IMR-90 (cell line): ENCODE results near the gene MTG1. TPM values are rescaled to one million over a fixed set of nuclear protein-coding genes. Genes with fewer than 3 reads are reported as not detected.

Experiments
- ATAC-seq: fragments of 200-7000 bp; cut with Tn5 transposase; 2 replicates; pipeline ENCODE4 v1.9.1; 2020; ENCODE audit warnings: low read depth, mild to moderate bottlenecking, moderate library complexity
- BruUV-seq: library from RNA; stranded (reverse); fragments of 400-500 nt; replicated peaks from 2 replicates; lab custom pipeline; 2021; lab: Mats Ljungman, UMichigan
- CTCF ChIA-PET: fragments of 300-600 bp; formaldehyde crosslinking; extraction: SDS; loops from one replicate; lab custom pipeline; 2021; ENCODE audit warnings: antibody characterized with exemption; lab: Yijun Ruan, JAX
- POLR2A ChIA-PET: fragments of 300-600 bp; sonication (Branson Sonifier 250); formaldehyde crosslinking; loops from one replicate; lab custom pipeline; 2022; ENCODE audit warnings: antibody characterized with exemption; ENCODE audit not compliant: unreplicated experiment; lab: Charles Lee
- DNase-seq: peaks from one replicate; pipeline ENCODE4 v3.0.0; 2013
- H2AFZ ChIP-seq: replicated peaks from 2 replicates; pipeline ENCODE3; 2013; ENCODE audit warnings: low read length, mild to moderate bottlenecking; ENCODE audit not compliant: poor library complexity
- H2AK5ac ChIP-seq: 2 replicates; pipeline ENCODE4 v1.6.1; 2013; ENCODE audit warnings: low read depth, low read length, inconsistent platforms
- H2AK9ac ChIP-seq: replicated peaks from 2 replicates; pipeline ENCODE3; 2013; ENCODE audit warnings: mild to moderate bottlenecking, low read depth, low read length, moderate library complexity; ENCODE audit not compliant: poor library complexity
- H2BK120ac ChIP-seq: 2 replicates; pipeline ENCODE4 v1.6.1; 2013; ENCODE audit warnings: low read depth, low read length, inconsistent platforms
- H2BK15ac ChIP-seq: 3 replicates; pipeline ENCODE4 v1.6.1; 2013; ENCODE audit warnings: low read depth, low read length, inconsistent platforms
- H2BK20ac ChIP-seq: 2 replicates; pipeline ENCODE4 v1.6.1; 2013; ENCODE audit warnings: low read depth, mild to moderate bottlenecking, inconsistent platforms, low read length, moderate library complexity
- H2BK5ac ChIP-seq: 2 replicates; pipeline ENCODE4 v1.6.1; 2013; ENCODE audit warnings: mild to moderate bottlenecking, low read depth, low read length, inconsistent platforms; ENCODE audit not compliant: poor library complexity, severe bottlenecking
- H3K14ac ChIP-seq: replicated peaks from 2 replicates; pipeline ENCODE4 v1.6.1; 2013; ENCODE audit warnings: low read depth, low read length, inconsistent platforms
- H3K18ac ChIP-seq: 2 replicates; pipeline ENCODE4 v1.6.1; 2013; ENCODE audit warnings: low read depth, low read length, control low read depth
- H3K23ac ChIP-seq: 2 replicates; pipeline ENCODE4 v1.6.1; 2013; ENCODE audit warnings: low read depth, low read length, inconsistent platforms
- H3K27ac ChIP-seq: 2 replicates; pipeline ENCODE4 v1.5.1; 2013; ENCODE audit warnings: mild to moderate bottlenecking, control low read depth, low read length; ENCODE audit not compliant: insufficient read depth
- H3K27me3 ChIP-seq: 2 replicates; pipeline ENCODE4 v1.6.1; 2013; ENCODE audit warnings: low read length; ENCODE audit not compliant: control insufficient read depth, insufficient read depth
- H3K36me3 ChIP-seq: 2 replicates; pipeline ENCODE4 v1.6.1; 2013; ENCODE audit warnings: low read length, mixed read lengths; ENCODE audit not compliant: control insufficient read depth, insufficient read depth
- H3K4ac ChIP-seq: 2 replicates; pipeline ENCODE4 v1.6.1; 2013; ENCODE audit warnings: low read depth, low read length, inconsistent platforms
- H3K4me1 ChIP-seq: 2 replicates; pipeline ENCODE4 v1.6.1; 2013; ENCODE audit warnings: low read length, mixed read lengths; ENCODE audit not compliant: control insufficient read depth, insufficient read depth
- H3K4me2 ChIP-seq: 2 replicates; pipeline ENCODE4 v1.6.1; 2013; ENCODE audit warnings: low read depth, mild to moderate bottlenecking, control low read depth, low read length, moderate library complexity
- H3K4me3 ChIP-seq: 2 replicates; pipeline ENCODE4 v1.5.1; 2013; ENCODE audit warnings: low read depth, mild to moderate bottlenecking, control low read depth, low read length, moderate library complexity; ENCODE audit not compliant: insufficient read depth
- H3K56ac ChIP-seq: 2 replicates; pipeline ENCODE4 v1.6.1; 2013; ENCODE audit warnings: low read length, inconsistent platforms; ENCODE audit not compliant: insufficient read depth; ENCODE audit errors: extremely low read depth
- H3K79me1 ChIP-seq, 2 experiments: 2 replicates each; pipeline ENCODE4 v1.6.1; 2013; ENCODE audit warnings: low read length in 2 of 2, inconsistent platforms in 1 of 2, low read depth in 1 of 2
- H3K9ac ChIP-seq: 2 replicates; pipeline ENCODE4 v1.6.1; 2013; ENCODE audit warnings: low read depth, low read length, control low read depth
- H3K9me1 ChIP-seq: 2 replicates; pipeline ENCODE4 v1.6.1; 2013; ENCODE audit warnings: low read length, inconsistent platforms; ENCODE audit not compliant: insufficient read depth
- H3K9me3 ChIP-seq: 2 replicates; pipeline ENCODE4 v1.6.1; 2013; ENCODE audit warnings: low read length; ENCODE audit not compliant: control insufficient read depth, insufficient read depth
- H4K20me1 ChIP-seq: 2 replicates; pipeline ENCODE4 v1.6.1; 2013; ENCODE audit warnings: low read length, inconsistent platforms; ENCODE audit not compliant: insufficient read depth
- H4K5ac ChIP-seq: 2 replicates; pipeline ENCODE4 v1.6.1; 2013; ENCODE audit warnings: mild to moderate bottlenecking, low read depth, low read length, control low read depth
- H4K8ac ChIP-seq, 2 experiments: 2 replicates each; pipeline ENCODE4 v1.6.1; 2013; ENCODE audit warnings: low read depth in 2 of 2, low read length in 2 of 2, control low read depth in 1 of 2, inconsistent platforms in 1 of 2
- H4K91ac ChIP-seq: 2 replicates; pipeline ENCODE4 v1.6.1; 2013; ENCODE audit warnings: low read depth, low read length, inconsistent platforms; ENCODE audit not compliant: insufficient read depth
- BHLHE40 ChIP-seq: fragments of 150-350 bp; IDR thresholded peaks from 2 replicates; pipeline ENCODE4 v1.6.1; 2016; ENCODE audit warnings: mild to moderate bottlenecking, low read depth, low read length
- CEBPB ChIP-seq: IDR thresholded peaks from 2 replicates; pipeline ENCODE4 v1.6.1; 2012; ENCODE audit warnings: low read depth, low read length, improper control_type of control experiment
- CHD1 ChIP-seq: IDR thresholded peaks from 2 replicates; pipeline ENCODE4 v1.6.1; 2012; ENCODE audit warnings: low read depth, low read length, improper control_type of control experiment
- CTCF ChIP-seq: conservative IDR thresholded peaks from 2 replicates; pipeline ENCODE4 v1.5.1; 2012; ENCODE audit warnings: mild to moderate bottlenecking, low read depth, low read length, improper control_type of control experiment
- ELK1 ChIP-seq: fragments of 150-350 bp; IDR thresholded peaks from 2 replicates; pipeline ENCODE4 v1.6.1; 2016; ENCODE audit warnings: low read depth, mild to moderate bottlenecking, low read length, moderate library complexity, borderline replicate concordance
- FOS ChIP-seq: fragments of 150-350 bp; IDR thresholded peaks from 2 replicates; pipeline ENCODE4 v1.6.1; 2016; ENCODE audit warnings: low read depth, low read length
- MAFK ChIP-seq: IDR thresholded peaks from 2 replicates; pipeline ENCODE4 v1.6.1; 2012; ENCODE audit warnings: low read depth, low read length, improper control_type of control experiment
- MAZ ChIP-seq: IDR thresholded peaks from 2 replicates; pipeline ENCODE4 v1.6.1; 2012; ENCODE audit warnings: low read depth, mild to moderate bottlenecking, low read length, improper control_type of control experiment, moderate library complexity, borderline replicate concordance
- MXI1 ChIP-seq: IDR thresholded peaks from 2 replicates; pipeline ENCODE4 v1.6.1; 2012; ENCODE audit warnings: low read depth, mild to moderate bottlenecking, low read length, moderate library complexity, borderline replicate concordance
- NFE2L2 ChIP-seq: fragments of 150-350 bp; IDR thresholded peaks from 2 replicates; pipeline ENCODE4 v1.6.1; 2016; ENCODE audit warnings: low read depth, mild to moderate bottlenecking, low read length
- POLR2A ChIP-seq: IDR thresholded peaks from 2 replicates; pipeline ENCODE4 v1.6.1; 2012; ENCODE audit warnings: mild to moderate bottlenecking, low read depth, low read length
- RAD21 ChIP-seq: IDR thresholded peaks from 2 replicates; pipeline ENCODE4 v1.6.1; 2012; ENCODE audit warnings: low read length, improper control_type of control experiment
- RCOR1 ChIP-seq: IDR thresholded peaks from 2 replicates; pipeline ENCODE4 v1.6.1; 2012; ENCODE audit warnings: mild to moderate bottlenecking, low read length, improper control_type of control experiment; ENCODE audit not compliant: insufficient replicate concordance
- RFX5 ChIP-seq: IDR thresholded peaks from 2 replicates; pipeline ENCODE4 v1.8.0; 2012; ENCODE audit warnings: low read depth, mild to moderate bottlenecking, low read length, moderate library complexity
- SMC3 ChIP-seq: fragments of 150-350 bp; IDR thresholded peaks from 2 replicates; pipeline ENCODE4 v1.6.1; 2016; ENCODE audit warnings: low read depth, mild to moderate bottlenecking, antibody characterized with exemption, low read length, moderate library complexity
- USF2 ChIP-seq: fragments of 150-350 bp; IDR thresholded peaks from 2 replicates; pipeline ENCODE4 v1.6.1; 2017; ENCODE audit warnings: mild to moderate bottlenecking, antibody characterized with exemption, low read length, low read depth
- WGBS, 2 experiments: methylation state at CpG; one replicate each; pipeline versions ENCODE4 v1.1.5 to v1.1.7; 2013; ENCODE audit warnings: missing lambda C conversion rate in 2 of 2; ENCODE audit not compliant: insufficient read length in 1 of 2; ENCODE audit errors: extremely low coverage in 2 of 2; 5-methylcytosine and 5-hydroxymethylcytosine counted together
- dilution Hi-C: fragments of 300-500 bp; cut with HindIII; formaldehyde crosslinking; loops from one replicate; pipeline ENCODE4 v1.14.3; 2018; ENCODE audit warnings: low sequenced_read_pairs; ENCODE audit not compliant: unreplicated experiment
- in situ Hi-C: fragments of 300-500 bp; cut with MboI; formaldehyde crosslinking; loops from 3 replicates; pipeline ENCODE4 v1.14.3; 2019; ENCODE audit warnings: low sequenced_read_pairs, inconsistent platforms, mixed read lengths
- intact Hi-C: fragments of 100-400 bp; cut with micrococcal nuclease; formaldehyde crosslinking; loops from 2 replicates; pipeline ENCODE4 v1.10.0; 2022
- polyA plus RNA-seq, 3 experiments: library from polyadenylated mRNA; depleted of rRNA; stranded (reverse); fragments of >200 nt; gene quantifications; 2 replicates each; pipeline ENCODE4 v1.2.3, GENCODE V29; 2012; ENCODE audit warnings: low replicate concordance in 1 of 3
- total RNA-seq: library from RNA; depleted of rRNA; stranded (reverse); fragments of >200 nt; gene quantifications from 2 replicates; pipeline ENCODE4 v1.2.3, GENCODE V29; 2012

Gene MTG1
- total and polyA plus RNA-seq, 2 of the 4 experiments (the other 2 are of a cell fraction), result 38.5 to 64.8 TPM

GRCh38 chr10:133350283-133350949 is 43.5 kb upstream of the MTG1 start:
- H3K4me1 ChIP-seq, result no peaks in the 10 kb centered on the region
- no peak overlapping the region for H2AK5ac ChIP-seq
- no peak for DNase-seq
- H3K4ac ChIP-seq, result no peak overlapping the region
- no peak overlapping the region for H4K5ac ChIP-seq
- no peaks in the 10 kb centered on the region for H3K9me3 ChIP-seq
- ChIA-PET POLR2A (no interaction called here), CTCF (no interaction called here)
- no peak overlapping the region for H3K9ac ChIP-seq
- peak overlapping the region; percentile 42 for H2AK9ac ChIP-seq
- WGBS, 2 experiments, result 65% methylated on average over 6 of the region's 12 CpGs; no CpG with 5 or more reads in 1 of the 2 experiments
- no peak overlapping the region for H3K4me2 ChIP-seq
- in situ Hi-C loops (no loop called here), dilution Hi-C loops (no loop called here), intact Hi-C loops (no loop called here)
- H3K36me3 ChIP-seq, result peaks cover 2% of the 10 kb centered on the region; the same call in 1 of the 2 replicates
- H3K27me3 ChIP-seq, result peaks cover 4% of the 10 kb centered on the region; the same call in 1 of the 2 replicates
- H2BK5ac ChIP-seq, result no peak overlapping the region
- H2BK15ac ChIP-seq, result no peak overlapping the region
- peaks cover 3% of the 10 kb centered on the region for H4K20me1 ChIP-seq
- no peak overlapping the region for H2BK120ac ChIP-seq
- H3K23ac ChIP-seq, result no peak overlapping the region
- H4K8ac ChIP-seq, result no peak overlapping the region
- H2BK20ac ChIP-seq, result no peak overlapping the region
- H3K14ac ChIP-seq, result no peak overlapping the region
- TF ChIP-seq NFE2L2 (no peak), RCOR1 (no peak), RFX5 (no peak), MAZ (no peak), USF2 (no peak), MAFK (no peak), SMC3 (no peak), BHLHE40 (no peak), FOS (no peak), MXI1 (no peak), CTCF (no peak), CHD1 (no peak), RAD21 (no peak), POLR2A (no peak), ELK1 (no peak), CEBPB (no peak)
- H3K56ac ChIP-seq, result no peak overlapping the region
- H4K91ac ChIP-seq, result no peak overlapping the region
- BruUV-seq, result no TSS peak
- H3K4me3 ChIP-seq, result no peak overlapping the region
- H3K18ac ChIP-seq, result no peak overlapping the region
- H2AFZ ChIP-seq, result peak overlapping the region; percentile 58
- ATAC-seq, result no peak
- H3K9me1 ChIP-seq, result 0 out of 2 replicates have a peak, but pooled peaks cover 5% of the 10 kb centered on the region
- H3K79me1 ChIP-seq, result no peaks in the 10 kb centered on the region
- no peak overlapping the region for H3K27ac ChIP-seq
